GM12801 (cell line): Measurements from ENCODE around the gene IGSF9B.

Experiments
- TF ChIP-seq, protein P1 (sequence below): IDR thresholded peaks from one replicate; pipeline ENCODE4 v1.5.1; 2011; ENCODE audit warnings: control low read depth; ENCODE audit not compliant: insufficient read length; ENCODE audit errors: extremely low read depth

Gene IGSF9B

DNA sequence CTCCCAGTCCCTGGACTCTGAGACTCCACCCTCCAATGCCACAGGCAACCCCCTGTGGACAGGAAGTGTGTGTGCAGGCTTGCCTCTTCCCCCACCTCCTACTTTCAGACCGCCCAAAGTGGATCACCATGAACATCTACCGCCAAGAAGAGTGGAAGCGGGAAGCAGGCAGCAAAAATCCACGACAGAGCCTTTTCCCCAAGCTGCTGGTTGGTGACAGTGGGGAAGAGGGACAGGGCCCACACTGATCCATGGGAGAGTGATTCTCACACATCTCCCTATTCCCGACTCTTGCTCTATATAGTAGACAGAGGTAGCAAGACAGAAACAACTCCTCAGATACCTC, 58.0 kb downstream of the IGSF9B start:
- TF ChIP-seq, protein P1, sequence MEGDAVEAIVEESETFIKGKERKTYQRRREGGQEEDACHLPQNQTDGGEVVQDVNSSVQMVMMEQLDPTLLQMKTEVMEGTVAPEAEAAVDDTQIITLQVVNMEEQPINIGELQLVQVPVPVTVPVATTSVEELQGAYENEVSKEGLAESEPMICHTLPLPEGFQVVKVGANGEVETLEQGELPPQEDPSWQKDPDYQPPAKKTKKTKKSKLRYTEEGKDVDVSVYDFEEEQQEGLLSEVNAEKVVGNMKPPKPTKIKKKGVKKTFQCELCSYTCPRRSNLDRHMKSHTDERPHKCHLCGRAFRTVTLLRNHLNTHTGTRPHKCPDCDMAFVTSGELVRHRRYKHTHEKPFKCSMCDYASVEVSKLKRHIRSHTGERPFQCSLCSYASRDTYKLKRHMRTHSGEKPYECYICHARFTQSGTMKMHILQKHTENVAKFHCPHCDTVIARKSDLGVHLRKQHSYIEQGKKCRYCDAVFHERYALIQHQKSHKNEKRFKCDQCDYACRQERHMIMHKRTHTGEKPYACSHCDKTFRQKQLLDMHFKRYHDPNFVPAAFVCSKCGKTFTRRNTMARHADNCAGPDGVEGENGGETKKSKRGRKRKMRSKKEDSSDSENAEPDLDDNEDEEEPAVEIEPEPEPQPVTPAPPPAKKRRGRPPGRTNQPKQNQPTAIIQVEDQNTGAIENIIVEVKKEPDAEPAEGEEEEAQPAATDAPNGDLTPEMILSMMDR: no peak

DNA sequence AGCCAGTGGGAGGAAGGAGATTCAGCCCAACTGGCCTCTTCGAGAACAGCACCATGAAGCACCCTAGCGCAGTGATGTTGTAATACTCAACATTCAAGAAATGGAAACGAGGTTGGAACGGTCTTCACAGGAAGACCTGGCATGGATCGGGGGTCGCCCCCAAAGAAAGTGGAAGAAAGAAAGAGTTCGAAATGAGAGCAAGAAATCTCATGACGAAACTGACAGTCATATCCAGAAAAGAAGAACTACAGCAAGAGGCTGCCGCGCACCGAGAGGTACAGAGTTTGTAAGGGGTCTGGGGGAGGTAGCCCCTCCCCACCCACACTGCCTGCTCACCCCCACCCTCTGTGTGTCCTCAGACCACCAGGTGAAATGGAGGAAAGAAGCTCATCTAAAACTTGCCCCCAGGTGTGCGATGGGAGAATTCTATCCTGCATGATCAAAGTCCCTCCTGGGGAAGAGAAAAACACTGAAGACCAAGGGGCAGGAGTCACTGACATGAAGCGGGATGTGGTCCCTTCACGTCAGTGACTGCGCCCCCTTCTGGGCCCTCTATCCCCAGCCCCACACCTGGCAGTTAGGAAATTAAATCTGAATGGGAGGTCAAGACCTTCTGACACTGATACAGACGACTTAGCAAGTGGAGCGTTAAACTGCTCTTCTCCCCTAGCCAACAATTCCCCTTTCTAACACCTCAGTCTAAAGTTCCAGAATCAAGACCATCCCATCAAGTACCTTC, 58.6 kb downstream of the IGSF9B start:
- TF ChIP-seq, protein P1: no peak

DNA sequence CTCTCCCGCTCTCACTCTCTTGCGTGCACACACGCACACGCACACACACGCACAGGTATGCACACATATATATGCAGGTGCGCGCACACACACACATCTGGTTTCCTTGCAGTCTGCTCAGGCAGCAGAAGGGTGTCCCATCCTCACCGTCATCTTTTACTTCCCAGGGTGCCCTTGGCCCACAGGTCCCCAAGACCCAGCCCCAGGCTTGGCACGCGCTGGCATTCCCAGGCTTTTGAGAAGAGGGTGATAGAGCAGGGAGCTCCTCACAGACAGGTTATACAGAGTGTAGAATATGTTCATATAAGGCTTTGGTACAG, 59.5 kb downstream of the IGSF9B start:
- TF ChIP-seq, protein P1: no peak

- TF ChIP-seq, protein P1: no peak
Observed at GRCh38 chr11:133896642-133897330, 60.0 kb downstream of the IGSF9B start.

GRCh38 chr11:133896028-133896427, 60.7 kb downstream of the IGSF9B start:
- TF ChIP-seq, protein P1: no peak

GRCh38 chr11:133895551-133895950, 61.2 kb downstream of the IGSF9B start:
- TF ChIP-seq, protein P1: no peak

DNA sequence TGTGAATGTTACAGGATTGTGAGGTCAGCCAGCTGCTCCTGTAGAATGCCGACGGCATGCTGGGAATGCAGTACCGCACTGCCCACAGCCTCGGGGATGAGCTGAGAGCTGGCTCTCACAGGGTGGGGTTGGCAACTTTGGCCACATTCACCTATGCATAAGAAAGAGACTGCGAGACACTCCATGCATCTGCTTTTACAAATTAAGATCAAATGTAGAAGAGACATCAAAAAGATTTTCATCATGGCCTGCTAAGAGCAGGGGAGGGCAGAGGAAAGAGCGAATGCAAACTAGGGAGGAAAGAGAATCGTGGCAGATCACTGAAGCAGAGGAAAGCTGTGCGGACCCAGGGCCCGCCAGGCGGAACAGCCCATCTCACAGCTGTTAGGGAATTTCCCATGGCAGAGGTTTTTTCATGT, 61.7 kb downstream of the IGSF9B start:
- TF ChIP-seq, protein P1: no peak
